Measurements from ENCODE around the gene ECI1. TPM values are rescaled to one million over a fixed set of nuclear protein-coding genes. Genes with fewer than 3 reads are reported as not detected.
"Not testable (repeated sequence)": the region's sequence is repeated elsewhere in the genome, so short reads cannot be mapped to it uniquely, and the experiment has no call there.

ECI1 gene
- polyA plus RNA-seq, 6 donors from 2014 or later, result 41.7 to 55.1 (median 48.6) TPM

DNA sequence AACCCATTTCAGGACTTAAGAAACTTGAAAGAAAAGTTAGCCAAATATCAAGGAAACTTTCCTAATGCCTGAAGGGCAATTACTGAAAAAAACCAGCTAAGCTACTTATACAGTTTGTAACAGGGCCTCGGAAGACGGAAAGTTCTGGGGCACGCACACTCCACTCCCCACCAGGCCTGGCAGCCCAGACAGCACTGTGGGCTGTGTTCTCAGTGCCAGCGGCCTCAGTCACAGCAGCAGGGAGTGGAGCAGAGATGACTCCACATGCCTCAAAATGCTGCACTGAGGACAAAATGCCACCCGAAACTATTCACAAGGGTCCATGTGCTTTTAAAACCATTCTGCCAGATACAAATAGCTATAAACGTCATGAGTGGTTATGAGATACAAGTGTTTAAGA lies 6.3 kb upstream of the ECI1 start:
- Mint-ChIP-seq H3K27ac (peak overlapping the region in 1 of 6 donors; percentile 59), H3K36me3 (peaks cover 10 to 24% of the 10 kb centered on the region in 2 donors)
- ATAC-seq (ENCODE audit: low read depth in 2 of 2), result no peak

DNA sequence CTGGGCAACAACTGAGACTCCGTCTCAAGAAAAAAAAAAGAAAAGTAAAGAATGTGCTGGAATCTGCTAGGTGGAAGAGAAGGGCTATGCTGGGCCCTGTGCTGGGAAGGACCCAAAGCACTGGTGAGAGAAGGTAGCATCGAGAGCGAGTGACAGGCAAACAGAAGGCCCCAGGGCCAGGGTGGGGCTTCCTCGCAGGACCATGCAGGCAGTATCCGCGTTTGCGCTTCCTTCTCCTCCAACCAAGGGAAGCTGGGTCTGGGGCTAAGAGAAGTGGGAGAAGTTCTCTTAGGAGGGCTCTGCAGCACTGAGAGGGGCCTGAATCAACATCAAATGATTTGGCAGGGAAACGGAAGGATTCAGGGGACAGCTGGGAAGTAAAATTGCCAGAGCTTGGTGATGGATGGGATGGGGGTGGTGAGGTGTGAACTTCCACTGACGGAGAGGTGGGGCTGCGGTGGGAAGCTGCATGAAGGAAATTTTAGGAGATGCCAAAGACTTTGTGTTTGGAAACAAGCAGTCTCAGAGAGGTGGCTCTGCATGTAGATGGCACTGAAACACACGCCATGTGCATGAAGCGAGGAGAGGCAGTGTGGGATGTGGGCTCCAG lies 5.2 kb upstream of the ECI1 start:
- no peaks in the 10 kb centered on the region for H3K9me3 Mint-ChIP-seq
- no peaks in the 10 kb centered on the region for H3K27me3 Mint-ChIP-seq
- ATAC-seq (ENCODE audit: low read depth in 2 of 2), result no peak
- peak overlapping the region in 1 of 8 donors; percentile 42 for H3K4me3 Mint-ChIP-seq
- H3K36me3 Mint-ChIP-seq, result peaks cover 10 to 19% of the 10 kb centered on the region in 2 donors
- DNase-seq, result no peak
- peaks cover 5 to 22% (median 6%) of the 10 kb centered on the region in 3 donors for H3K4me1 Mint-ChIP-seq
- H3K27ac Mint-ChIP-seq, result peak overlapping the region in 3 of 6 donors; percentile 26 to 79 (median 43)

More for the DNA sequence above, 6.3 kb upstream of the ECI1 start:
- H3K27me3 Mint-ChIP-seq, result no peaks in the 10 kb centered on the region
- H3K4me1 Mint-ChIP-seq, result peaks cover 5 to 15% (median 6%) of the 10 kb centered on the region in 3 donors
- DNase-seq, result no peak
- no peak overlapping the region for H3K4me3 Mint-ChIP-seq
- H3K9me3 Mint-ChIP-seq, result no peaks in the 10 kb centered on the region

DNA sequence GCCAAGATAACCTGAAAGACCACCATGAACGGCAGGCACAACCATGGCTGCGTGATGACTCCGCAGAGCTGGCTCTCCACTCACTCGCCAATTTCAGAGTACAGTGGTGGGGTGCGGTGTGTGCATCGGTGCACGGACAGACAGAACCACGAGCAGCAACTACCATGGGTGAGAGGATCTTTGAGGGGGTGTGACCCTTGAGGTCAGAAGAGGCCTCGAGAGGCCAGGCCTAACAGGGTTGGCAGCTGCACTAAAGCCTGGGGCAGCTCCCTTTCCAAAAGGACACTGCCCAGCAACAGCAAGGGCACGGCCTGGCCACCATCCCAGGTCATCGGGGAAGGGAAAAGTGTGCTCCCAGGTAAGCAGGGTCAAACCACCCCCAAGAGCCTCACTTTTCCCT lies 1.9 kb upstream of the ECI1 start:
- Mint-ChIP-seq H3K4me1 (peaks cover 5 to 31% (median 6%) of the 10 kb centered on the region in 3 donors), H3K27ac (peak overlapping the region in 4 of 6 donors; percentile 59 to 91 (median 86)), H3K9me3 (no peaks in the 10 kb centered on the region), H3K27me3 (no peaks in the 10 kb centered on the region), H3K4me3 (peak overlapping the region in 4 of 8 donors; percentile 39 to 89 (median 72)), H3K36me3 (peaks cover 10 to 14% of the 10 kb centered on the region in 2 donors)
- DNase-seq (no peak), ATAC-seq (ENCODE audit: low read depth in 2 of 2) (no peak)

DNA sequence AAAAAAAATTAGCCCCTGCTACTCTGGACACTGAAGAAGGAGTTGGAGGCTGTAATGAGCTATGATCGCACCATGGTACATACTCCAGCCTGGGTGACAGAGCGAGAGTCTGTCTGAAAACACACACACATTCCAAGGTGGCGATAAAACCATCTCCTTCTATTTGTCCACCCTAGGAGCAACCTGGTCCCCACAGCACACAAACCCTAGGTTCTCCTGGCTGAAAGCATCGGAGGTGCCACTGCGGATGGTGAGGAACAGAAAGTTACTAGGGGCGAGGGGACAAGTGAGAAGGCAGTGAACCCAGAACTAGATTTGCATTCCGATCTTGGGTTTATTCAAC lies 1.4 kb upstream of the ECI1 start:
- Mint-ChIP-seq H3K4me3 (peak overlapping the region in 6 of 8 donors; percentile 9 to 89 (median 51)), H3K4me1 (peaks cover 5 to 30% (median 6%) of the 10 kb centered on the region in 3 donors), H3K27me3 (no peaks in the 10 kb centered on the region), H3K9me3 (no peaks in the 10 kb centered on the region), H3K36me3 (peaks cover 10 to 14% of the 10 kb centered on the region in 2 donors), H3K27ac (peak overlapping the region; percentile 24 to 91 (median 86))
- ATAC-seq (ENCODE audit: low read depth in 2 of 2) (no peak), DNase-seq (no peak)

DNA sequence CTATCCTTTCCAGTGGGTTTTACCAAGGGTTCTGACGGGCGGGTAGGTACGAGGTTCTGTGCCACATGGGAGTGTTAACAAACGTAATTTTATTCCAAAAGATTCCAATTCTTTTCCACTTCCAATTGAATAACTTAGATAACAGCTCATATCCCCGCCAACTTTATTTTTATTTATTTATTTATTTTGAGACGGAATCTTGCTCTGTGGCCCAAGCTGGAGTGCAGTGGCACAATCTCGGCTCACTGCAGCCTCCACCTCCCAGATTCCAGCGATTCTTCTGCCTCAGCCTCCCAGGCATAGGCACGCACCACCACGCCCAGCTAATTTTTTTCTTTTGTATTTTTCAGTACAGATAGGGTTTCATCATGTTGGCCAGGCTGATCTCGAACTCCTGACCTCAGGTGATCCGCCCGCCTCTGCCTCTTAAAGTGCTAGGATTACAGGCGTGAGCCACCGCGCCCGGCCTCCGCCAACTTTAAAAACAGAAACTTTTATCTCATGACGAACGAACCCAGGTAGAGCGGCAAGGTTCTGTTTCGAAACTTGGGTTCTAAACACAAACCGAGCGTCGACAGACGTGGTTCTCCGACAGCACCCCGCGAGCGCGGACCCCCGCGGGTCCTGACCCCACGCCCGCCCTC lies 613 bp downstream of the ECI1 start:
- H3K36me3 Mint-ChIP-seq, result peaks cover 0 to 7% of the 10 kb centered on the region in 2 donors
- no peaks in the 10 kb centered on the region for H3K27me3 Mint-ChIP-seq
- peak overlapping the region; percentile 83 to 94 (median 90) for H3K4me3 Mint-ChIP-seq
- DNase-seq (no peak), ATAC-seq (ENCODE audit: low read depth in 2 of 2) (peak in 1 of 2 donors; percentile 23)
- no peaks in the 10 kb centered on the region for H3K9me3 Mint-ChIP-seq
- H3K4me1 Mint-ChIP-seq, result peaks cover 0 to 26% (median 0%) of the 10 kb centered on the region in 3 donors
- H3K27ac Mint-ChIP-seq, result peak overlapping the region; percentile 67 to 98 (median 92)

DNA sequence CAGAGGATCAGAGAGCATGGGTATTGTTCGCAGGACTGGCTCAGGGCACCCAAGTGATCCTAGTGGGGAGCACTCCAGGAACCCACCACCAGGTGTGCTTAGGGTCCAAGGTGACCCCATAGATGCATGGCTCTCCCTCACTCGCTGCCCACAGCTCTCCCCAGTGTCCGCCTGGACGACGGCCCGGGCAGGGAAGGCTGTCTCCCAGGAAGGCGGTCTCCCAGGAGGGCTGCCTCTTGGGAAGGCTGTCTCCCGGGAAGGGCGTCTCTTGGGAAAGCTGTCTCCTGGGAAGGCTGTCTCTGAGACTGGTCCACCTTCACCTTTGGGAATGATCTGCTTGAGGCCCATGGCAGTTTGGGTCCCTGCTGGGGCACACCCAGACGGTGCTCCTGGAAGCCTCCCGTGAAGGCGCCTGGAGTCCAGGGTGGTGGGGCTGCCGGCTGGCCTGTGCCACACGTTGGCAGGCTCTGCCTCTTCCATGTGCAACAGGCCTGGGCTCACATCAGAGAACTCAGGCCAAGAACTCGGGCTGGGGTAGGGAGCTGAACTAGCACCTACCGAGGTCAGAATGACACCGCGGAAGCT lies 5.0 kb downstream of the ECI1 start:
- H3K9me3 Mint-ChIP-seq, result no peaks in the 10 kb centered on the region
- H3K4me3 Mint-ChIP-seq, result no peak overlapping the region
- DNase-seq (no peak), ATAC-seq (ENCODE audit: low read depth in 2 of 2) (no peak)
- peaks cover 0 to 9% (median 0%) of the 10 kb centered on the region in 3 donors for H3K4me1 Mint-ChIP-seq
- no peak overlapping the region for H3K27ac Mint-ChIP-seq
- H3K36me3 Mint-ChIP-seq, result no peaks in the 10 kb centered on the region
- H3K27me3 Mint-ChIP-seq, result no peaks in the 10 kb centered on the region

DNA sequence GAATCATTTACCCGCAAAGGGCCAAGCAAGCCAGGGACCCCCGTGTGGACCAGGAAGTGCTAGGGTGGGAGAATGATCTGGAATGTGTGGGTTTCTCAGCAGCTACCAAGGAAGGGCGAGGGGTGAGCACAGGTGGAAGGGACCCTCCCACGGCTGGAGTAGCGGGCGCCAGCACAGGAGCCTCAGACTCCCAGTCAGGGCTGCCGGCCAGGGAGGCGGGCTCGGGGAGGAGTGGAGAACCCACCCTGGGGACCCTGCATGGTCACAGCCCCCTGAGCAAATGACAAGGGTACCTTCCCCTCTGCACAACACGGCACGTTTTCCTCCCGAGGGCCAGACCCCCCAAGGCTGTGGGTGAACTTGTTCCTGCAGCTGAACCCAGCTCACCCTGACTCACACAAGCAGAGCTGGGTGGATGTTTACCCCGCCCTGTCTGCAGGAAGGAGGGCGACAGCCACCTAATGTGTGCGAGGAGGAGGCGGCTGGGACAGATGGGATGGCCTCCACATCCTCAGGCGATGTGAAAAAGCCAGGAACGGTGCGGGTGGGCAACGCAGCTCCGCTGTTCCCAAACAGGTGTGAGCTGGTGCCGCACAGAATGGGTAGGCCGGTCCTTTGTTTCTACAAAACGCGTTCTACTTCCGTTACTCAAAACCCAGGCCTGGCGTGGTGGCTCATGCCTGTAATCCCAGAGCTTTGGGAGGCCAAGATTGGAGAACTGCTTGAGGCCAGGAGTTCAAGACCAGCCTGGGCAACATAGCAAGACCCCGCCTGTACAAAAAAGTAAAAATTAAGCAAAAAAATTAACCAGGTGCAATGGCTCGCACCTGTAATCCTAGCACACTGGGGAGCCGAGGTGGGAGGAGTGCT lies 6.2 kb downstream of the ECI1 start:
- Mint-ChIP-seq H3K27ac (peak overlapping the region in 1 of 6 donors; percentile 11), H3K4me1 (peaks cover 0 to 2% (median 0%) of the 10 kb centered on the region in 3 donors), H3K27me3 (no peaks in the 10 kb centered on the region), H3K36me3 (no peaks in the 10 kb centered on the region), H3K9me3 (no peaks in the 10 kb centered on the region), H3K4me3 (peak overlapping the region in 1 of 8 donors; percentile 35)
- DNase-seq (no peak), ATAC-seq (ENCODE audit: low read depth in 2 of 2) (no peak)

DNA sequence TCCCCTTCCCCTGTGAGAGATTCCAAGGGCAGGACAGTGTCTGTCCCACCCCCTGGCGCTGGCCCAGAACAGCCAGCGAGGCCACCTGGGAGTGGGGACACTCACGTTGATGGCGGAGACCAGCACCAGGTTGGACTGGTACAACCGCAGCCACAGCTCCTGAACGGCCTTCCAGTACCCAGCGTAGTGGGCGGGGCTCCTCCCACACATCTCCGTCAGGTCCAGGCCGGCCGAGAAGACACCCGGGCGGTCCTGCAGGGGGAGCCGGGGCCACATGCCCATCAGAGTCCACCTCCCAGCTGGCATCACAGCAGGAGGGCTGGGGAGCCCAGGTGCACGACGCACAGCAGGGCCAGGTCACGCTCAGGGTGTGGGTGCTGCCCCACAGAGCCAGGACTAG lies 7.1 kb downstream of the ECI1 start:
- Mint-ChIP-seq H3K4me3 (no peak overlapping the region), H3K4me1 (no peaks in the 10 kb centered on the region), H3K36me3 (no peaks in the 10 kb centered on the region), H3K27me3 (no peaks in the 10 kb centered on the region), H3K9me3 (no peaks in the 10 kb centered on the region), H3K27ac (no peak overlapping the region)
- DNase-seq, result no peak
- ATAC-seq (ENCODE audit: low read depth in 2 of 2), result no peak

DNA sequence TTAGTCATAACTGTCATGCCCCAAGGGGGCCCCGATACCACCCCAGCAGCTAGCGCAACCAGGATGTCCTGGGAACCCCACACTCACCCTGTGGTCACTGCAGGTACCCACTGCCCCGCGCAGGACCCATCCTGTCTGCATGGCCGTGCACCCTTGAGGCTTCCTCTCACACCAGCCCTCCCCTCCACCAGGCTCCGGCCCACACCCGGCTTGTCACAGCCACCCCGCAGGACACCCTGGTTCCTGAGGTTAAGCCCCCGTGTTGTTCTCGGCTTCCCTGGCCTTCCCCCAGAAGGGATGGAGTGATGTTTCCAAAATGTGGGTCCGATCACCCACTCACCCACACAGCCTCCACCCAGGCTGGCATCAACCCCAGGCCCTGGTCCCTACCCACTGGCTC lies 7.6 kb downstream of the ECI1 start:
- DNase-seq, result no peak
- no peak for ATAC-seq (ENCODE audit: low read depth in 2 of 2)
- no peaks in the 10 kb centered on the region for H3K36me3 Mint-ChIP-seq

DNA sequence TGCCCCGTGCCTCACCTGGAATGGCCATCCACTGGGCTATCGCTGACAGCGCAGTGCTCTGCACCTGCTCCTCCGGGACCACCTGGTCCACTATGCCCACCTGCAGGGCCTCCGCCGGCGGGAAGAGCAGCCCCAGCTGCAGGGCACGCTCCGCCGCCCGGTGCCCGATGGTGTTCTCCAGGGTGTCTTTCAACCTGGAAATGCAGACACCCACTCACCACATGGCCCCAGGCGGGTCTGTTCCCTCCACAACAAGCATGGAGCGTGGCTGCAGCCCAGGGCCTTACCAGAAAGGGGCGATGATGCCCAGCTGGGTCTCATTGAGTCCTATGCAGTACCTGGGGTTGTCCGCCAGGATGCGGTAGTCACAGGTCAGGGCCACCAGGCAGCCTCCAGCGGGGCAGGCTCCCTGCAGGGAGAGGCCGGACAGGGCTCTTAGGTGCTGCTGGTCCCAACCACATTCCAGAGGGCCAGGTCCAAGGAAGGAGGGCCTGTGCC lies 8.3 kb downstream of the ECI1 start:
- DNase-seq (no peak), ATAC-seq (ENCODE audit: low read depth in 2 of 2) (no peak)
- Mint-ChIP-seq H3K4me1 (no peaks in the 10 kb centered on the region), H3K36me3 (no peaks in the 10 kb centered on the region), H3K4me3 (no peak overlapping the region), H3K27me3 (no peaks in the 10 kb centered on the region), H3K27ac (no peak overlapping the region), H3K9me3 (no peaks in the 10 kb centered on the region)

More for the DNA sequence above, 7.6 kb downstream of the ECI1 start:
- no peak overlapping the region for H3K27ac Mint-ChIP-seq
- no peaks in the 10 kb centered on the region for H3K4me1 Mint-ChIP-seq
- H3K4me3 Mint-ChIP-seq, result no peak overlapping the region
- H3K9me3 Mint-ChIP-seq, result no peaks in the 10 kb centered on the region
- H3K27me3 Mint-ChIP-seq, result no peaks in the 10 kb centered on the region

DNA sequence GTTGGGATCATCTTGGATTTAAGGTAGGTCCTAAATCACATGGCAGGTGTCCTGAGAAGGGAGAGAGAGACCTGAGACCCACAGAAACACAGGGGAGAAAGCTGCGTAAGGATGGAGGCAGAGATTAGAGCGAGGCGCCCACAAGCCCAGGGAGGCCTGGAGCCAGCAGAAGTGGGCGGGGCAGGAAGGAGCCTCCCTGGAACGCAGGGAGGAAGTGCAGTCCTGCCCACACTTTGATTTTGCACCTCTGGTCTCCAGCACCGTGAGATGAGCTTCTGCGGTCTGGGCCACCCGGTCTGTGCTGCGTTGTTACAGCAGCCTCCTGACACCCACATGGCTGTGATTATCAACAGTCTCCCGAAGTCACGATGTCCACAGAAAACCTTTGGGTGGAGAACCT lies 8.8 kb downstream of the ECI1 start:
- Mint-ChIP-seq H3K4me1 (no peaks in the 10 kb centered on the region), H3K27ac (no peak overlapping the region), H3K36me3 (no peaks in the 10 kb centered on the region), H3K9me3 (no peaks in the 10 kb centered on the region), H3K27me3 (no peaks in the 10 kb centered on the region), H3K4me3 (no peak overlapping the region)
- ATAC-seq (ENCODE audit: low read depth in 2 of 2), result no peak
- DNase-seq, result no peak

DNA sequence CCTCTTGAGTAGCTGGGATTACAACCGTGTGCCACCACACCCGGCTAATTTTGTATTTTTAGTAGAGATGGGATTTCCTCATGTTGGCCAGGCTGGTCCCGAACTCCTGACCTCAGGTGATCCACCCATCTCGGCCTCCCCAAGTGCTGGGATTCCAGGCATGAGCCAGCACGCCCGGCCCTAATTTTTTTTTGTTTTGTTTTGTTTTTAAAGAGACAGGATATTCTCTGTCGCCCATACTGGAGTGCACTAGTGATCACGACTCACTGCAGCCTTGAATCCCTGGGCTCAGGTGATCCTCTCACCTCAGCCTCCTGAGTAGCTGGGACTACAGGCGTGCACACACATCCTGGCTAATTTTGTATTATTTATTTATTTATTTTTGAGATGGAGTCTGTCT lies 11.1 kb downstream of the ECI1 start:
- not testable (repeated sequence) for ATAC-seq (ENCODE audit: low read depth in 2 of 2); H3K27me3 Mint-ChIP-seq; H3K27ac Mint-ChIP-seq; H3K4me3 Mint-ChIP-seq; H3K4me1 Mint-ChIP-seq; H3K36me3 Mint-ChIP-seq; H3K9me3 Mint-ChIP-seq; DNase-seq
